Measurements from ENCODE around the gene TTC4.

DNA sequence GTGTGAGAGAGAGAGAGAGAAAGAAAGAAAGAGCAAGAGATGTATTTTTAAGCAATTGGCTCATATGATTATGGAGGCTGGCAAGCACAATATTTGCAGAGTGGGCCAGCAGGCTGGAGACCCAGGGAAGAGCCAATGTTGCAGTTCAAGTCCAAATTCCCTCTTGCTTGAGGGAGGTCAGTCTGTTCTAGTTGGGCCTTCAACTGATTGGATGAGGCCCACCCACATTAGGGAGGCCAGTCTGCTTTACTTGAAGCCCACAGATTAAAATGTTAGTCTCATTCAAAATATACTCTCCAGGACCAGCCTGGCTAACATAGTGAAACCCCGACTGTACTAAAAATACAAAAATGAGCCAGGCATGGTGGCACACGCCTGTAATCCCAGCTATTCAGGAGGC, 57.3 kb downstream of the TTC4 start:
- TF ChIP-seq EP300 (IDR thresholded peaks at IDR 0.05) (no peak), POLR2A (IDR thresholded peaks at IDR 0.05) (no peak)

Measured in tibial nerve (tissue), 3 donors.